K562 (cell line): ENCODE results near the gene ANKRD65. TPM values are rescaled to one million over a fixed set of nuclear protein-coding genes. Genes with fewer than 3 reads are reported as not detected.

Experiments
- ATAC-seq: fragments of 200-7000 bp; cut with Tn5 transposase; 3 replicates; pipeline ENCODE4 v1.9.1; 2020; ENCODE audit warnings: moderate library complexity
- BruUV-seq: library from RNA; stranded (reverse); fragments of 400-500 nt; replicated peaks from 2 replicates; lab custom pipeline; 2021; lab: Mats Ljungman, UMichigan
- CTCF ChIA-PET: fragments of 300-600 bp; formaldehyde crosslinking; extraction: SDS; loops from one replicate; lab custom pipeline; 2021; ENCODE audit warnings: low intra/inter-chr PET ratio; lab: Yijun Ruan, JAX
- POLR2A ChIA-PET: fragments of 300-600, 350-650 bp; sonication (Branson Sonifier 250); formaldehyde crosslinking; extraction: SDS; loops from one replicate; lab custom pipeline; 2021; ENCODE audit warnings: antibody characterized with exemption, inconsistent platforms; lab: Yijun Ruan, JAX
- DNase-seq, 4 experiments: peaks; one replicate each; pipeline versions ENCODE4 v3.0.0 to v3.0.0-alpha.2; 2011 to 2018; ENCODE audit warnings: low spot score in 3 of 4, mixed read lengths in 3 of 4; ENCODE audit errors: extremely low read depth in 1 of 4
- FAIRE-seq: peaks from 2 replicates; lab custom pipeline; 2011; peaks lifted over from hg19 to GRCh38; lab: Jason Lieb, UNC
- H2AFZ ChIP-seq: 2 replicates; pipeline ENCODE4 v1.6.0; 2011; ENCODE audit warnings: low read depth, low read length, control low read depth, inconsistent platforms
- H3K27ac ChIP-seq: fragments of 200-600 bp; 3 replicates; pipeline ENCODE4 v1.8.0; 2011; ENCODE audit warnings: low read depth, mild to moderate bottlenecking, control low read depth, inconsistent platforms, low read length, moderate library complexity, mixed read lengths; ENCODE audit errors: extremely low read depth
- H3K27me3 ChIP-seq, 2 experiments: fragments of 300-600 bp in 1 of 2; 2 replicates in 1 of 2; 3 replicates in 1 of 2; pipeline versions ENCODE4 v1.6.0 to v1.8.0; 2011; ENCODE audit warnings: inconsistent platforms in 2 of 2, low read length in 2 of 2, mild to moderate bottlenecking in 1 of 2, mixed read lengths in 1 of 2, moderate library complexity in 1 of 2; ENCODE audit not compliant: control insufficient read depth in 2 of 2, insufficient read depth in 2 of 2
- H3K36me3 ChIP-seq: fragments of 300-600 bp; 3 replicates; pipeline ENCODE4 v1.8.0; 2011; ENCODE audit warnings: mild to moderate bottlenecking, low read length, inconsistent platforms; ENCODE audit not compliant: control insufficient read depth, insufficient read depth
- H3K4me1 ChIP-seq, 2 experiments: fragments of 200-600 bp in 1 of 2; replicated peaks in 1 of 2; 2 replicates in 1 of 2; 3 replicates in 1 of 2; pipeline versions ENCODE4 v1.5.1 to v1.8.0; 2011; ENCODE audit warnings: inconsistent platforms in 2 of 2, low read length in 2 of 2, mild to moderate bottlenecking in 1 of 2, mixed read lengths in 1 of 2, moderate library complexity in 1 of 2; ENCODE audit not compliant: control insufficient read depth in 2 of 2, insufficient read depth in 2 of 2
- H3K4me2 ChIP-seq: 2 replicates; pipeline ENCODE4 v1.6.1; 2011; ENCODE audit warnings: low read length, control low read depth, inconsistent platforms, mixed read lengths; ENCODE audit not compliant: insufficient read depth
- H3K4me3 ChIP-seq: fragments of 200-600 bp; sonication (generic), shearing (Covaris generic); 2 replicates; pipeline ENCODE4 v1.5.1; 2016; ENCODE audit warnings: control low read depth, inconsistent platforms
- H3K79me2 ChIP-seq: fragments of 200-600 bp; 3 replicates; pipeline ENCODE4 v1.8.0; 2011; ENCODE audit warnings: low read length, inconsistent platforms; ENCODE audit not compliant: control insufficient read depth, insufficient read depth
- H3K9ac ChIP-seq, 2 experiments: 2 replicates each; pipeline versions ENCODE4 v1.6.0 to v1.6.1; 2011; ENCODE audit warnings: low read depth in 2 of 2, low read length in 2 of 2, control low read depth in 1 of 2, inconsistent platforms in 1 of 2, mild to moderate bottlenecking in 1 of 2, mixed read lengths in 1 of 2; ENCODE audit not compliant: insufficient read depth in 1 of 2
- H3K9me1 ChIP-seq: one replicate; pipeline ENCODE4 v1.6.0; 2011; ENCODE audit warnings: inconsistent platforms, mild to moderate bottlenecking, low read length, moderate library complexity; ENCODE audit not compliant: control insufficient read depth, insufficient read depth
- H3K9me3 ChIP-seq: replicated peaks from 2 replicates; pipeline ENCODE4 v1.5.1; 2011; ENCODE audit warnings: low read depth, low read length, inconsistent platforms; ENCODE audit not compliant: control insufficient read depth, insufficient read depth
- H4K20me1 ChIP-seq: replicated peaks from 2 replicates; pipeline ENCODE4 v1.6.1; 2011; ENCODE audit warnings: low read length, inconsistent platforms, mixed read lengths; ENCODE audit not compliant: control insufficient read depth, insufficient read depth
- BCOR ChIP-seq: fragments of 450-650 bp; IDR thresholded peaks from 2 replicates; pipeline ENCODE4 v1.6.1; 2016
- BRD4 ChIP-seq: fragments of 200-600 bp; sonication (generic); IDR thresholded peaks from 2 replicates; pipeline ENCODE4 v1.6.1; 2017; ENCODE audit warnings: inconsistent platforms
- CBX1 ChIP-seq: sonication (generic); IDR thresholded peaks from 2 replicates; pipeline ENCODE4 v1.6.1; 2016; ENCODE audit warnings: antibody characterized with exemption, low read depth, mild to moderate bottlenecking
- CCNT2 ChIP-seq: IDR thresholded peaks from 2 replicates; pipeline ENCODE4 v1.6.1; 2011; ENCODE audit warnings: borderline replicate concordance, low read depth, mild to moderate bottlenecking, moderate library complexity, mixed read lengths, low read length; ENCODE audit not compliant: insufficient read length; ENCODE audit errors: extremely low read depth
- CREB1 ChIP-seq, 2 experiments: sonication (generic) in 1 of 2; formaldehyde crosslinking in 1 of 2; IDR thresholded peaks; 2 replicates each; pipeline versions ENCODE4 v1.6.1 to v1.8.0; 2012 to 2022; ENCODE audit warnings: inconsistent platforms in 1 of 2, mild to moderate bottlenecking in 1 of 2, missing genetic modification reagents in 1 of 2, moderate library complexity in 1 of 2
- HES1 ChIP-seq: fragments of 450-650 bp; IDR thresholded peaks from 2 replicates; pipeline ENCODE4 v1.6.1; 2016; ENCODE audit warnings: low read depth, mild to moderate bottlenecking, moderate library complexity
- MED1 ChIP-seq: sonication (generic); formaldehyde crosslinking; IDR thresholded peaks from 2 replicates; pipeline ENCODE4 v1.8.1; 2023; ENCODE audit warnings: missing genetic modification reagents, borderline replicate concordance
- NCOA4 ChIP-seq: fragments of 450-650 bp; IDR thresholded peaks from 2 replicates; pipeline ENCODE4 v1.6.1; 2018; ENCODE audit warnings: mild to moderate bottlenecking; ENCODE audit not compliant: partially characterized antibody
- NCOA6 ChIP-seq: fragments of 450-650 bp; IDR thresholded peaks from 2 replicates; pipeline ENCODE4 v1.6.1; 2017; ENCODE audit warnings: mild to moderate bottlenecking
- SAFB2 ChIP-seq: fragments of 200-400 bp; formaldehyde crosslinking; IDR thresholded peaks from 2 replicates; pipeline ENCODE4 v1.6.1; 2018; ENCODE audit warnings: borderline replicate concordance, low read length, low read depth, moderate library complexity; ENCODE audit not compliant: severe bottlenecking
- TBP ChIP-seq: optimal IDR thresholded peaks from 2 replicates; pipeline ENCODE3; 2011; ENCODE audit warnings: low read depth, low read length, improper control_type of control experiment
- TCF15 ChIP-seq: fragments of 250-450 bp; sonication (Bioruptor Pico); IDR thresholded peaks from 2 replicates; pipeline ENCODE4 v1.8.0; 2022; ENCODE audit warnings: moderate library complexity, mild to moderate bottlenecking, inconsistent platforms
- TSHZ1 ChIP-seq: fragments of 250-450 bp; sonication (Bioruptor Pico); IDR thresholded peaks from 2 replicates; pipeline ENCODE4 v1.4.0; 2020; ENCODE audit warnings: mild to moderate bottlenecking, moderate library complexity
- ZKSCAN3 ChIP-seq: fragments of 250-450 bp; sonication (Bioruptor Pico); IDR thresholded peaks from 2 replicates; pipeline ENCODE4 v1.4.0; 2020
- ZNF12 ChIP-seq: sonication (generic); formaldehyde crosslinking; IDR thresholded peaks from 2 replicates; pipeline ENCODE4 v1.4.0; 2020; ENCODE audit warnings: mild to moderate bottlenecking, missing genetic modification reagents
- ZNF253 ChIP-seq: fragments of 250-450 bp; sonication (Bioruptor Pico); conservative IDR thresholded peaks from 2 replicates; pipeline ENCODE4 v1.6.1; 2021; ENCODE audit warnings: mild to moderate bottlenecking
- ZNF76 ChIP-seq: fragments of 250-450 bp; sonication (Bioruptor Pico); IDR thresholded peaks from 2 replicates; pipeline ENCODE4 v1.4.0; 2020; ENCODE audit warnings: mild to moderate bottlenecking, moderate library complexity, borderline replicate concordance
- ZNF780A ChIP-seq: fragments of 250-450 bp; sonication (Bioruptor Pico); IDR thresholded peaks from 2 replicates; pipeline ENCODE4 v1.5.0; 2021; ENCODE audit warnings: mild to moderate bottlenecking
- WGBS: fragments of 100-300 bp; shearing (Covaris generic); methylation state at CpG from one replicate; pipeline ENCODE4 v1.1.6; 2016; ENCODE audit warnings: low coverage, mixed read lengths; ENCODE audit not compliant: insufficient coverage; ENCODE audit errors: missing lambda C conversion rate; 5-methylcytosine and 5-hydroxymethylcytosine counted together
- in situ Hi-C: fragments of 300-500 bp; cut with MboI; formaldehyde crosslinking; loops from 4 replicates; pipeline ENCODE4 v1.15.0; 2018; ENCODE audit warnings: inconsistent platforms, mixed read lengths
- intact Hi-C: fragments of 100-400 bp; cut with micrococcal nuclease; formaldehyde crosslinking; loops from 2 replicates; pipeline ENCODE4 v1.14.2; 2022
- polyA plus RNA-seq, 8 experiments: library from polyadenylated mRNA; depleted of rRNA in 4 of 8; stranded (reverse) in 5 of 8; unstranded in 3 of 8; fragments of >200 nt; fragmentation: Nextera tagmentation in 2 of 8; fragmentation: Illumina TruSeq in 1 of 8; extraction: Ambion mirVana in 2 of 8; extraction: Trizol in 1 of 8; gene quantifications; 2 replicates each; pipeline versions ENCODE4 v1.2.1 to v1.2.3, GENCODE V29; 2011 to 2014; ENCODE audit warnings: inconsistent platforms in 1 of 8, missing spikeins in 1 of 8
- total RNA-seq, 7 experiments: library from RNA; depleted of rRNA in 6 of 7; stranded (reverse); fragments of >200 nt in 6 of 7; fragmentation: Illumina TruSeq in 2 of 7; extraction: Trizol in 2 of 7; gene quantifications; 2 replicates each; pipeline versions ENCODE4 v1.2.1 to v1.2.3, GENCODE V29; 2011 to 2021; ENCODE audit warnings: low replicate concordance in 1 of 7

Gene ANKRD65
- total and polyA plus RNA-seq, 9 of the 15 experiments (the other 6 are each of a cell fraction or from before 2014, with no cell fraction given): not detected

GRCh38 chr1:1374929-1375662, 46.0 kb downstream of the ANKRD65 start, which contains the start of gene AURKAIP1:
TSS of gene AURKAIP1 (minus strand) at chr1:1375207. CDS start at chr1:1374756, 451 bp downstream.
- FAIRE-seq (peak; percentile 100), DNase-seq (peak; percentile 95 to 100 (median 98)), ATAC-seq (peak; percentile 96)
- Histone ChIP-seq H3K4me3 (peak within 1 kb of the TSS; percentile 100), H3K27me3 (no peaks in the 10 kb centered on the region), H3K9me1 (peaks cover 6% of the 10 kb centered on the region), H3K9me3 (no peaks in the 10 kb centered on the region), H3K36me3 (peaks cover 26% of the 10 kb centered on the region), H3K27ac (peak within 1 kb of the TSS; percentile 97), H4K20me1 (peaks cover 7% of the 10 kb centered on the region; the same call in 1 of the 2 replicates), H3K79me2 (peaks cover 31% of the 10 kb centered on the region), H3K4me1 (peaks cover 16 to 59% of the 10 kb centered on the region in 2 experiments), H3K9ac (peak within 1 kb of the TSS; percentile 99), H3K4me2 (peak within 1 kb of the TSS; percentile 89), H2AFZ (peak within 1 kb of the TSS; percentile 78)
- ChIA-PET POLR2A (interaction anchor here (0.6 to 4.2 kb wide), 22 partner anchors 12 to 795 kb away, joined by 3 to 54 read pairs (median 4); partner anchors contain the start of genes CCNL2 and MRPL20), CTCF (interaction anchor here (0.6 to 1.5 kb wide), 2 partner anchors 26 to 40 kb away, joined by 4 to 5 read pairs; partner anchors contain the start of gene DVL1)
- WGBS: under 1% methylated on average over 63 of the region's 85 CpGs
- in situ Hi-C loops (no loop called here), intact Hi-C loops (loop anchor here (1.0 to 10.0 kb wide), 4 partner anchors 23 to 130 kb away; partner anchors contain the start of genes ACAP3, CPTP, INTS11 and PUSL1)
- BruUV-seq: no TSS peak
- 0 out of 2 replicates have a peak, but pooled peaks have one; percentile 13 for TF ChIP-seq BCOR
- TF ChIP-seq ZNF12 (CRISPR knock-in tag): peak; percentile 83
- no peak for TF ChIP-seq NCOA4
- TF ChIP-seq TBP: peak; percentile 37
- TF ChIP-seq ZKSCAN3 (CRISPR knock-in tag): no peak
- peak; percentile 92; the same call in 1 of the 2 replicates for TF ChIP-seq ZNF76 (CRISPR knock-in tag)
- no peak for TF ChIP-seq NCOA6
- TF ChIP-seq TCF15 (CRISPR knock-in tag): no peak
- no peak for TF ChIP-seq HES1
- TF ChIP-seq CREB1 (IDR thresholded peaks at IDR 0.05): peak; percentile 90
- TF ChIP-seq CREB1 (CRISPR knock-in tag; IDR thresholded peaks at IDR 0.05): peak; percentile 96
- TF ChIP-seq CCNT2: peak; percentile 93
- peak; percentile 90 for TF ChIP-seq CBX1
- TF ChIP-seq ZNF253 (CRISPR knock-in tag): no peak
- no peak for TF ChIP-seq BRD4
- no peak for TF ChIP-seq SAFB2
- TF ChIP-seq TSHZ1 (CRISPR knock-in tag): no peak
- TF ChIP-seq MED1 (CRISPR knock-in tag): no peak
- no peak for TF ChIP-seq ZNF780A (CRISPR knock-in tag)
